ENCODE measurements around the gene KCNH8.
"Not testable (repeated sequence)": the region's sequence is repeated elsewhere in the genome, so short reads cannot be mapped to it uniquely, and the experiment has no call there.

Gene KCNH8

GRCh38 chr3:19173945-19174344 is 25.6 kb downstream of the KCNH8 start:
- DNase-seq (ENCODE audit: low spot score): no peak

GRCh38 chr3:19183584-19183983 is 35.3 kb downstream of the KCNH8 start:
- DNase-seq (ENCODE audit: low spot score): no peak

- no peak for DNase-seq (ENCODE audit: low spot score)
Measured at GRCh38 chr3:19190126-19190525, 41.8 kb downstream of the KCNH8 start.

GRCh38 chr3:19190602-19191001 is 42.3 kb downstream of the KCNH8 start:
- DNase-seq (ENCODE audit: low spot score): no peak

- no peak for DNase-seq (ENCODE audit: low spot score)
Measured at GRCh38 chr3:19199131-19199530, 50.8 kb downstream of the KCNH8 start.

- DNase-seq (ENCODE audit: low spot score): no peak
Measured at GRCh38 chr3:19202303-19202702, 54.0 kb downstream of the KCNH8 start.

- no peak for DNase-seq (ENCODE audit: low spot score)
Measured at GRCh38 chr3:19202754-19203153, 54.4 kb downstream of the KCNH8 start.

GRCh38 chr3:19206540-19206939 is 58.2 kb downstream of the KCNH8 start:
- DNase-seq (ENCODE audit: low spot score): no peak

- peak; percentile 19 for DNase-seq (ENCODE audit: low spot score)
Measured at GRCh38 chr3:19213603-19214220, 65.4 kb downstream of the KCNH8 start.

- DNase-seq (ENCODE audit: low spot score): no peak
Measured at GRCh38 chr3:19215427-19215826, 67.1 kb downstream of the KCNH8 start.

- no peak for DNase-seq (ENCODE audit: low spot score)
Measured at GRCh38 chr3:19216669-19217337, 68.5 kb downstream of the KCNH8 start.

- DNase-seq (ENCODE audit: low spot score): no peak
Measured at GRCh38 chr3:19220311-19220710, 72.0 kb downstream of the KCNH8 start.

- DNase-seq (ENCODE audit: low spot score): no peak
Measured at GRCh38 chr3:19221081-19221480, 72.8 kb downstream of the KCNH8 start.

GRCh38 chr3:19226479-19226878 is 78.2 kb downstream of the KCNH8 start:
- no peak for DNase-seq (ENCODE audit: low spot score)

GRCh38 chr3:19228167-19228566 is 79.9 kb downstream of the KCNH8 start:
- no peak for DNase-seq (ENCODE audit: low spot score)

- DNase-seq (ENCODE audit: low spot score): no peak
Measured at GRCh38 chr3:19229086-19229485, 80.8 kb downstream of the KCNH8 start.

- DNase-seq (ENCODE audit: low spot score): peak; percentile 12
Measured at GRCh38 chr3:19229881-19230280, 81.6 kb downstream of the KCNH8 start.

- DNase-seq (ENCODE audit: low spot score): no peak
Measured at GRCh38 chr3:19231792-19232461, 83.6 kb downstream of the KCNH8 start.

GRCh38 chr3:19232566-19232965 is 84.3 kb downstream of the KCNH8 start:
- DNase-seq (ENCODE audit: low spot score): no peak

GRCh38 chr3:19233882-19234784 is 85.8 kb downstream of the KCNH8 start:
- not testable (repeated sequence) for DNase-seq (ENCODE audit: low spot score)

- DNase-seq (ENCODE audit: low spot score): no peak
Measured at GRCh38 chr3:19248143-19248542, 99.8 kb downstream of the KCNH8 start.

GRCh38 chr3:19248767-19249166 is 100.5 kb downstream of the KCNH8 start:
- no peak for DNase-seq (ENCODE audit: low spot score)

All from germinal center (tissue), 1 donor.